GM13977 (cell line): Measurements from ENCODE around the gene CREBBP.

Source experiments
- DNase-seq: peaks from one replicate; pipeline ENCODE4 v3.0.0; 2012; ENCODE audit warnings: low spot score
- in situ Hi-C: fragments of 300-500 bp; cut with MboI; formaldehyde crosslinking; loops from one replicate; pipeline ENCODE4 v1.12.0; 2022; ENCODE audit warnings: low sequenced_read_pairs, low pct_unique_long_range_greater_than_20kb, mixed read lengths, inconsistent platforms; ENCODE audit not compliant: unreplicated experiment
- TF ChIP-seq, protein P1 (sequence below): IDR thresholded peaks from 2 replicates; pipeline ENCODE4 v1.5.1; 2012; ENCODE audit warnings: mild to moderate bottlenecking, control low read depth; ENCODE audit not compliant: insufficient read depth; ENCODE audit errors: extremely low read depth, missing control alignments

Gene CREBBP

DNA sequence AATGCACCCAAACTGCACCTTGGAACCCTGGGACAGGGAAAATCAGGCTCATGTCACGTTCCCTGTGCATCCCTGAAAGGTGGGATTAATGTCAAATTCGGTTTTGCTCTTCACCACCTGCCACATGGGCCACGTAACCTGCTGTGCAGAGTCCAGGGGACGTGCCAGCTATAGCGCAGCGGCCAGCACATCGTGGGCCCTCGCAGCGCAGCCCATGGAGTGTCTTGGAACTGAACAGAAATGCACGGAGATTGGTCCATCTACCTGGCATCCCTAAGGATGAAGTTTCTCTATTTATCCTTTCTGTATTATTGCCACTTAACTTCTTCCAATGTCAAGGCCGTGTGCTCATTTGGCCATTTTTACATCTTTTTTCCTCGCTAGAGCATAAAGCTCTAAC lies 95.1 kb downstream of the CREBBP start:
- in situ Hi-C loops = no loop called here
- no peak for DNase-seq
- TF ChIP-seq, protein P1, sequence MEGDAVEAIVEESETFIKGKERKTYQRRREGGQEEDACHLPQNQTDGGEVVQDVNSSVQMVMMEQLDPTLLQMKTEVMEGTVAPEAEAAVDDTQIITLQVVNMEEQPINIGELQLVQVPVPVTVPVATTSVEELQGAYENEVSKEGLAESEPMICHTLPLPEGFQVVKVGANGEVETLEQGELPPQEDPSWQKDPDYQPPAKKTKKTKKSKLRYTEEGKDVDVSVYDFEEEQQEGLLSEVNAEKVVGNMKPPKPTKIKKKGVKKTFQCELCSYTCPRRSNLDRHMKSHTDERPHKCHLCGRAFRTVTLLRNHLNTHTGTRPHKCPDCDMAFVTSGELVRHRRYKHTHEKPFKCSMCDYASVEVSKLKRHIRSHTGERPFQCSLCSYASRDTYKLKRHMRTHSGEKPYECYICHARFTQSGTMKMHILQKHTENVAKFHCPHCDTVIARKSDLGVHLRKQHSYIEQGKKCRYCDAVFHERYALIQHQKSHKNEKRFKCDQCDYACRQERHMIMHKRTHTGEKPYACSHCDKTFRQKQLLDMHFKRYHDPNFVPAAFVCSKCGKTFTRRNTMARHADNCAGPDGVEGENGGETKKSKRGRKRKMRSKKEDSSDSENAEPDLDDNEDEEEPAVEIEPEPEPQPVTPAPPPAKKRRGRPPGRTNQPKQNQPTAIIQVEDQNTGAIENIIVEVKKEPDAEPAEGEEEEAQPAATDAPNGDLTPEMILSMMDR = no peak

DNA sequence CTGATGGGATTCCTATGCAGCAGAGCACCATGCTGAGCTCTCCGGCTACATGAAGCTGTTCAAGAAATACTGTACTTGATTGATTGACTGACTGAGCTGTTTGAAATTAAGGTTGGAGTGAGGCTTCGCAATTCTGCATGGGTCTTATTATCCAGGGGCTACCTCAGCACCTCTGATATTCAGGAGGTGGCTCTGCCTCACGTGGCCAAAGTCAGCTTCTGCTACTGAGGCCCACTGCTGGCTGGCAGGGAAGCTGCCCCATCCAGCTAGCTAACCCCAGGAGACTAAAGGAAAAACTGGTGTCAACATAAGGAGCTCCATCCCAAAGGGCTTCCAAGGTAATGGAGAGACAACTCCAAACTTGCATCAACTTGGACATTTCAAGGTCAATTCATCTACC lies 97.0 kb downstream of the CREBBP start:
- DNase-seq = no peak
- in situ Hi-C loops = no loop called here
- TF ChIP-seq, protein P1 = no peak

DNA sequence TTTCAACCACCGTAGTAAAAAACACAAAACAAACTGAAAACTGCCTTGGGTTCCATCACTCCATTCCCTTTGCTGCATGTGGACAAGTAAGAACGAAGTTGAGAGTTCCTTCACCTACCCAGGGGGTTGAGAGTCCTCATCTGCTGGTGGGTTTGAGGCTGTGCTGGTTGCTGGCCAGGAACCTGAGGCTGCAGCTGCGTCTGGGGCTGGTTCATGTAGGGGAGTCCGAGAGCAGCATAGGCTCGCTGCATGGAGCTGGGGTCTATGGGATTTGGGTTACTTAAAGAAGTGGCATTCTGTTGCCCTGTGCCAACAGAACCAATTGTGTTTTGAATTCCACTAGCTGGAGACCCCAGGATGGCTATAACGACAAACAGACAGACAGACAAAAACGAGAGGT lies 97.9 kb downstream of the CREBBP start:
- in situ Hi-C loops = no loop called here
- DNase-seq = no peak
- TF ChIP-seq, protein P1 = no peak

DNA sequence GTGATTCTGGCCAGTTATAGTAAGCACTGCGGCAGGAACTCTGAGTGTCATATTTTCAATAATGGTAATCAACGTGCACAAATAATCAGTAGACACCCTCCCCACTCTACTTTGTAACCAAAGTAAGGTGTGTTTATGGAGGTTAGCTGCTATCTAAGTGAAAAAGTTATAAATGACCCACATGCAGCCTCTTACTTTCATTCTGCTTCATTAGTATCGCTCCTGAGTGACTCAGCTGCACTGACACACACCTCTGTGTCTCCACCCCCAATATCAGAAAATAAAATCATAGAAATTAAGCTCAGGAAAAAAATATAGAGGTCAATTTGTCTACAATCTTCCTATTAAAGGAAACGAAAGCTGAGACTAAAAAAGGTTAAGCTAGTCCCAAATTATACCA lies 99.1 kb downstream of the CREBBP start:
- no peak for DNase-seq
- TF ChIP-seq, protein P1 = no peak

DNA sequence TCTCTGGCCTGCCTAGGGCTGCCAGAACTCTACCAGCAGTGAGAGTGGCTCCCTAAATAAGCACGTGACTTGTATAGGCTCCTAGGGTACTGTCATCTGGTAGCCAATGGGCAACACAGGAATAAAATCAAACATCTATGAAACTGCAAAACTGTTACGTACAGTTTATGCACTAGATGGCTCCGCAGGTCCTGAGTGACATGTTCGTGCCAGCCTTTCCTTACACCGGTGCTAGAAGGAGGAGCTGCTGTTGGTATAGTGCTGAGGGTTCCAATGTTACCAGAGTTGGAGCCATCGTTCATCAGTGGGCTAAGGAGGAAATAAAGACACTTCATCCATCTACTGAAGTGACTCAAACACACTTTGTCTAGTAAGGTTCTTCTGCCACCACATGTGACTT lies 99.9 kb downstream of the CREBBP start:
- in situ Hi-C loops = no loop called here
- TF ChIP-seq, protein P1 = no peak
- DNase-seq = no peak

More for the DNA sequence above, 99.1 kb downstream of the CREBBP start:
- in situ Hi-C loops = no loop called here

DNA sequence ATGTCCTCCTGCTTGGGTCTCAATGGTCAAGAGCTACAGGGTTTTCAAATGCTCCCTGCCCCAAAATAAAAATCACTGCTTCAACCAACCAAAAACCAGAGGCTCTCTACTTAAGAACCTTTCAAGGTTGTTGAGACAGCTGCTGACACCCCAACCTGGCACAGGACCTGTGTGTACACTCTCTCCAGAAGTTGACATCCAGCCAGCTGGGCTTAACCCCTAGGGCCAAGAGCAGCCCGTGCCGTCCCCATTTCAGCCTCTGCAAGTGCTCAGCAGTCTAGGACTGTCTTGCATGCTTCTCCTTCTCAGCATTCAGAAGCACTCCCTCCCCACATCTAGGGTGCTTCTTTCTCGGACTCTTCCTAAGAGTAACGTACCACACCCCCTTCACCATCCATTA lies 104.2 kb downstream of the CREBBP start:
- in situ Hi-C loops = no loop called here
- TF ChIP-seq, protein P1 = no peak

DNA sequence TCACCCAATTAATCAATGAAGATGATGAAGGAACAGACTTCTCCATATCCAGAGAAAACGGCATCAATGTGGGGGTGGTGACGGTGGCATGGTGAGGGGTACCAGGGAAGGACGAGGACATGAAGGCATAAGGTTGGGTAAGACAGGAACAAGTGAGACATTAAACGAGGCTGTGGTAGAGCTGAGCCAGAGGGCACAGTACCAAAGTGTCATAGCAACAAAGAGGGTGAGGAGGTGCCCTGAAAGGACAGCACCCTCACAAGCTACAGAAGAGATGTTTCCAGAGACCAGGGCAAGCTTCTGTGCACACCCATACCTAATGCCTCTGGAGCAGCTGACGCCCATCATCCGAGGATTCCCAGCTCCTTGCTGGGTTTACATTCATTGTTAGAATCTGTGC lies 105.7 kb downstream of the CREBBP start:
- DNase-seq = no peak
- TF ChIP-seq, protein P1 = no peak
- in situ Hi-C loops = no loop called here

More for the DNA sequence above, 104.2 kb downstream of the CREBBP start:
- DNase-seq = no peak
